ENCODE data around the gene ATG7.
"Not testable (repeated sequence)": the region's sequence is repeated elsewhere in the genome, so short reads cannot be mapped to it uniquely, and the experiment has no call there.

Gene ATG7

DNA sequence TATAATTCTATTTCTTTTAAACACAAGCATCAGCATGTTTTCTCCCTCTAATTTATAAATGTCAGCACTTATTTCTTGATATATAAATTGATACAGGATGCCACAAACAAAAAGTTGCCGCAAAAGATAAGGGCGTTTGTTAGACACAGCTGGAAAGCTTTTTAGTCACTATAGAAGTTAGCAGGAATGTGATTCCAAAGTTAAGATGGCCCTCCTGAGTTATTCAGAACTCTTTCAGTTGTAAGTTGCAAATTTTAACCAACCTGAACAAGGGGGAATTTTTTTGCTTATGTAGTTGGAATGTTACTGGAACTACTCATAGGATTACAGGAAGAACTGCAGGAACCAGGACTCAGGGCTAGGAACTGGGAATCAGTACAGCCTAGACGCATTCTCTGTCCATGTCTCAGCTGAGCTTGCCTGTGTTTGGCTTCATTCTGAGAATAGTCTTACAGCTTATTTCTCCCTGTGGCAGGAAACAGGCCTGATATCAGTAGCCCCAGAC lies 205.3 kb downstream of the ATG7 start:
- DNase-seq, result no peak

DNA sequence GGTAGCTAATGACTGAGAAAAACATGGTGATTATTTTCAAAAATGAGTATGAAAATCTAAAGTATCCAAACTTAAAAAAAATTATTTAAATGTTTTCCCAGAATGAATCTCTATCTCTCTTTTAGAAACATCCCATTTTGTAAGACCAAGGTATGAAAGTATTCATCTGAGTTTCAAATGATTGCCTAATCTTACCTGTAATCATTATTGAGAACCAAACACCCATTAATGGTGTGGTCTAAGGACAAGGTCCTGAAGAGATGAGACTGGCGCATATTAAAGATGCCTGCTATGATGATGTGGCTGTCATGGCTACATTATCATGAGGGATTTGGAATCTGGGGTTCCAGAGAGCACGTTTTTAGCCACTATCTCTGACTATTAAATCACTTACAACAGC lies 206.0 kb downstream of the ATG7 start:
- no peak for DNase-seq

DNA sequence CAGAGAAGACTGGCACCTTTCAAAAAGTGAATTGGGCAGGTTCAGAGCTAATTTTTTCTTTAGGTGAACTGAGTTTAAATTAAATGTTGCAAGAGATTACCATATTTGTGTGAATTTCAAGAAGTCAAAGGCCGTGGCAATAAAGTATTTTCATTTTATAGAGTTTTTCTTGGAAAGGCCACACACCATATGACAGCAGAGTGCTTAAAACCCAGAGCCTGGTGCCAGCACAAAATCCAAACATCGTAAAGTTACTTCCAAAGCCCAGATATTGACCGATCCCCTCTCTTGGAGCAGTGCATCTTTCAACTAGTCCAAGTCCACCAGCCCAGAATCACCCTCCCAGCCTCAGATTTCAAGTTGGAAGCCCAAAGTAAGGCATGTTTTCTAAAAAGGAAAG lies 207.0 kb downstream of the ATG7 start:
- no peak for DNase-seq

DNA sequence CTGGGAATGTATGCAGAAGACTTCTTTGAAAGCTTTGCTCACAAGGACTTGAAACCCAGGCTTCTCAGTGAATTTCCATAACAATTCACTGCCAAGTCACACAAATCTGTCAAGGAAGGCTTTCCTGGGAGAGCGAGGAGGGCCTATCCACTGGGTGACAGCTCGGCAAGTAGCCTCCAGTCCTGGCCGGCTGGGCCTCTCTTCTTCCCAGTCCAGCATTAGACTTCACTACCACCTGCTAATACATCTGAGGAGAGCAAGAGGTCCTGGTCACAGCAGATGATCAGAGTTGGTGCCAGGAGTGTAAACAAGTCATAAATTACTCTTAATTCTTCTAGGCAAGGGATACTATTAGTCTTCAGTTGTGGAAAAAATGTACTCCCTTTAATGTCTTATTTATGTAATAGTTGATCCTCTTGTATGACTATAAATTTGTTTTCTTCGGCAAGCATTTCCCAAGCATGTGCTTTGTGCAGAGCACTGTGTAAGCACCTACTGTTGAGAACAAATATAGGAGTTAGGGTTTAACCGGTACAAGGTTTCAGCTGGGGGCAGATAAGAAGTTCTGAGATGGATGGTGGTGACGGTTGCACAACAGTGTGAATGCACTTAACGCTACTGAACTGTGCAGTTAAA lies 208.6 kb downstream of the ATG7 start:
- DNase-seq, result no peak

DNA sequence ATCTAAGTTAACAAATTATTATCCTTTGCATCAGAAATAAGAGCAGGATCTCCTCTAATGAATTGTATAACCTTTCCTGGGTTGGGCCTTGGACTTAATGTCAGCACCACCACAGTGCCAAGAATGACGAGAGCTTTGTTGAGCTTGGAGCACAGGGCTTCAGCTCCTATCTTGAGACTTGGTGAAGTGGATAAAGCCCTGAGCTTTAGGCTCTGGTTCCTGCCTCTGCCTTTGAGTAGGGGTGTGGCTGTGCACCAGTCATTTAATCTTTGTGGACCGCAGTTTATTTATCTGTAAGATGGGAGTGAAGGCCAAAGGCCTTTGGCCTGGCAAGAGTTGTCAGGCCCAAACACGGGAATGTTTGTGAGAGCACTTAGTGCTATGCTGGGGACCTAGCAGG lies 209.4 kb downstream of the ATG7 start:
- DNase-seq, result no peak

DNA sequence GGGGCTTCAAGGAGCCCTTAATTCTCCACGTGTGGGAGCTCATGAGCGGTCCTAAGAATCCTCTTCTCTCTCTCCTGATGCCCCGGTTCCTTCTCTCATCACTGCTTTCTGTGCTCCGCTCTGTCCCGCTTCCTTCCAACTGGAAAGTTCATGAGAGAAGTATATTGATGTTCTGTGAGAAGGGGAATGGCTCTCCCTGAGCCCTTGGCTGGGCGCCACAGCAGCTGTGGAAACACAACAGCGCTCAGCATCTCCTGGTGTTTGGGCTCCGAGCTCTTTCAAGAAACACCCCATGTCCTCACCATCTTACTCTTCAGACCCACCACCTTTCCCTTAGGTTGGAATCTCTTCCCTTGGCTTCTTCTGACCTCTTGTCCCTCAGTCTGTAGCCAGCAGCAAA lies 209.8 kb downstream of the ATG7 start:
- no peak for DNase-seq

DNA sequence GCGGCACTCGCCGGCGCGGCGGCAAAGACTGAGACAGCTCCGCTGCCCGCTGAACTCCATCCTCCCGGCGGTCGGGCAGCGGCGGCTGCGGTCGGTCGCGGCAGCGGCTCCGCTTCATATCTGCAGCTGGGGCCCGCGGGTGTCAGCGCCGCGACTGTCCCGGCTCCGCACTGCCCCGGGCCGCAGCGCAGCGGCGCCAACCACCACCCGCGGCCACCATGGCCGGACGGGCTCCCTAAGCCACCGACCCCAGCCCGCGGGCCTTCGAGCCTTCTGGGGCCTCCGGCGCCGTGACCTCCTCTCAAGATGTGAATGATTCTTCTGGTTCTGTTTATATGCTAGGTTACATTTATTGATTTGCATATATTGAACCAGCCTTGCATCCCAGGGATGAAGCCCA lies 216.2 kb downstream of the ATG7 start:
- not testable (repeated sequence) for DNase-seq

DNA sequence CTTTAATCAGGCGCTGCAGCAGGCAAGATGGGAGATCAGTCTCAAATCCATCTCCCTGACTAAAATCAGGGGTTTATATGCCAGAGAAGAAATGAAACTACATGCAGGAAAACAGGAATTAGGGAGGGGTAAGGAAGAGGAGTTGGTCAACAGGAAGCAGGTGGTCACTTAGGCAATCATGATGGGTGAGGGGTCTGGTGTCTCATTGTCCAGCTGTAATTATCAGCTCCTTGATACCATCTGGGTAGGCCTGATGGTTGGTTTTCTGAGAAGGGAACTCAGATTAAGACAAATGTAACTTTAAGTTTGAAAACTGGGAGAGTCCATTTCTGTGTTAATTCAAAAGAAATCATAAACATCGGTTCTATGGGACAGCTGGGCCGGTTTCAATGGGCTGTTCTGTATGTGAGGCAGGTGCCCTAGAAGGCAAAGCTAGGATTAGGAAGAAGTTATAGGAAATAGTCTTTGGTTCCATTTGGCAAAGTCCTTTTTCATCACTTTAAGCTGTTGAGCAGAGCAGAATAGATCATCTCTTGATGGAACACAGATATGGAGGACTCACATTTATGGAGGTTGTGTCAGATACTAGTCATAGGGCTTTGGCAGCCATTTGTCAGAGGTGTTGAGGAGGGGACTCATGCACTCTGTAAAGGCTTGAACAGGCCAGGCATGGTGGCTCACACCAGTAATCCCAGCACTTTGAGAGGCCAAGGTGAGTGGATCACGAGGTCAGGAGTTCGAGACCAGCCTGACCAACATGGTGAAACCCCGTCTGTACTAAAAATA lies 222.1 kb downstream of the ATG7 start:
- DNase-seq, result no peak

DNA sequence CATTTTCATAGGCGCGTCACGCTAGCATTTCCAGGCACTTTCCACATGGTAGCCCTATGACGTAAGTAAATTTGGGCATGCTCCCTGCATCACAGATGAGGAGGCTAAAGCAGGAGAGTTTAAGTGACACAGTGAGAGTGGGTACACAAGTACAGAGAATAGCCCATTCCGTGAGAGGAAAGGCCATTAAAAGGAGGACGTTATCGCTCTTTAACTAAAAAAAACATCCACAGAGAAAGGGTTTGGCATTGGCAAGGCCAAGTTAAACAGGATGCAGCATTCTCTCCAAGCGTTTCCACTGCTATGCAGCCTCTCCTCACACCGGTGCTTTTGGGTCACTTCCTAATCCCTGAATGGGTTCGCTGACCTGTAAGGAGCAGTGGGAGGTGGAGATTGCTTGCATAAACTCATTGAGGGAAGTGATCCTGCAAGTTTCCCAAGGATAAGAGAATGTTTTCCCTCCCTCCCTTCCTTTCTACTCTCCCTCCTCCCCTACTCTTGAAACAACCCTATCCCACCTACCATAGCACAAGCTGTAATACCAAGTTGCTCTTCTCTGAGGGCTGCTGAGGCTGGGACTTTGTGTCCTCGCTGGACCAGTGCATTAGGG lies 223.9 kb downstream of the ATG7 start:
- no peak for DNase-seq

DNA sequence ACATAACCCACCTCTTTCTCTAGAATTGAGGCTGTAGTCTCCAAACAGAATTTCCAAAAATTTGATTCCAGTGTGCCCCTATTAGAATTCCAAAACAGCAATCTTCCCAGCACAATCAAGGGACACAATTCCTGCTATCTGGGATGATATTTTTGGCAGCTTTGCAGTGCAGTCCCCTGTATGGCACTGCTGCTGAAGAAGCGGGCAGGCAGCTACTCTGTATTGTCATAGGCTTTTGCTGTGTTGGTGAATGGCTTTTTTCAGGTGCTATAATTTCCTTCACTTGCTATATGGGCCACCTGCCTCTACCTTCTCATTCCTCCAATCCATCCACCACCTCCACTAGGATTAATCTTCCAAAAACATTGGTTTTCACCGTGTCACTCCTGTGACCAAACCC lies 226.0 kb downstream of the ATG7 start:
- no peak for DNase-seq

DNA sequence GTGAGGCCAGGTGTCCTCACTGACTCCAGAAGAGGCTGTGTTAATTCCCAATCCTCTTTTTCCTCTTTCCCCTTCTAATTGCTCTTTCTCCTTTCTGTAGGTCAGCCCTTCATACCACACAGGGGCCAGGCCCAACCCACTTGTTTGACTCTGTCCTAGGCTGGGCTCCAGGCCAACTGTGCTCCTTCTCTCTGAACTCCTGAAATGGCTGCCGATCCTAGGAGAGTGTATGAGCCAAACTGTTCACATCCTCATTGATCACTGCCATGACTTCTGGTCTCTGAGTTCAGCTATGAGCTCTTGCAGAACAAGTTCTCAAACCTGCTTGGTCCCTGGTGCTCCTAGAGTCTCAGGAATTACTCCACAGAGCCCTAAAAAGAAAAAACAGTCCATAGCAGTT lies 226.4 kb downstream of the ATG7 start:
- DNase-seq, result peak; percentile 18

DNA sequence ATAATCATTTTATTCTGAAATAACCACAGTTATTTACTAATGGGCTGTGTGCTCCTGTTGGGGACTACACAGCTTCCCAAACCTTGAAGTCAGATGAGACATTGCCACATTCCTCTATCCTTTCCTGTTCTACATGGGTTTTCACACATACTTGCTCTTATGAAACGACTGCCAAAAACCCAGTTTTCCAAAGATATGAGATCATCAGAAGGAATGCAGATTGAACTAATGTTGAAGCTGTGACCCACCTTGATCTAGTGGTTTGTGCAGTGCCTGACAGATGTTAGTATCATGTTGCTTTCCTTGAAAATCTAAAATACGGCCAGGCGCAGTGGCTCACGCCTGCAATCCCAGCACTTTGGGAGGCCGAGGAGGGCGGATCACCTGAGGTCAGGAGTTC lies 226.9 kb downstream of the ATG7 start:
- no peak for DNase-seq

DNA sequence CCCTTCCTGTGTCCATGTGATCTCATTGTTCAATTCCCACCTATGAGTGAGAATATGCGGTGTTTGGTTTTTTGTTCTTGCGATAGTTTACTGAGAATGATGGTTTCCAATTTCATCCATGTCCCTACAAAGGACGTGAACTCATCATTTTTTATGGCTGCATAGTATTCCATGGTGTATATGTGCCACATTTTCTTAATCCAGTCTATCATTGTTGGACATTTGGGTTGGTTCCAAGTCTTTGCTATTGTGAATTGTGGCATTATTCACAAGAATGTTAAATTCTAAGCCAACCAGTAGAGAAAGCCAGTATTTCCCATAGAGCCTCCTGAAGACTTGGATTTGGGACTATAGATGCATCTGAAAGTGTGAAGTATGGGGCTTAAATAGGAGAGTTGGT lies 230.2 kb downstream of the ATG7 start:
- not testable (repeated sequence) for DNase-seq

DNA sequence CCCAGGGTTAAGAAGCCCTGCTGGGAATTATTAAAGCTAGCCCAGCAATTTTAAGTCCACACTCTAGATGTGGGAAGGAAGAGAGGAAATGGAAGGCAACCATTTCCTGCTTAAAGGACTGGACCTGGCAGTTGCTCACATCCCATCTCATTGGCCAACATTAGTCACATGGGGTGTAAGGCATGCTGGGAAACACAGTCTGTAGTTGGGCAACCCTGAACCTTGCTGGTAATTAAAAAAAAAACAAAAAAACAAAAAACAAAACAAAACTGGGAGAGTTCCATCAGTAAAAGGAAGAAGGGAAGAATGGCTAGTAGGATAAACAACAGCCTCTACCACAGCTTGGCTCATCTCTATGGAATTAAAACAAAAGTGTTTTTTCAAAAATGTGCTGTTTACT lies 235.5 kb downstream of the ATG7 start:
- no peak for DNase-seq

DNA sequence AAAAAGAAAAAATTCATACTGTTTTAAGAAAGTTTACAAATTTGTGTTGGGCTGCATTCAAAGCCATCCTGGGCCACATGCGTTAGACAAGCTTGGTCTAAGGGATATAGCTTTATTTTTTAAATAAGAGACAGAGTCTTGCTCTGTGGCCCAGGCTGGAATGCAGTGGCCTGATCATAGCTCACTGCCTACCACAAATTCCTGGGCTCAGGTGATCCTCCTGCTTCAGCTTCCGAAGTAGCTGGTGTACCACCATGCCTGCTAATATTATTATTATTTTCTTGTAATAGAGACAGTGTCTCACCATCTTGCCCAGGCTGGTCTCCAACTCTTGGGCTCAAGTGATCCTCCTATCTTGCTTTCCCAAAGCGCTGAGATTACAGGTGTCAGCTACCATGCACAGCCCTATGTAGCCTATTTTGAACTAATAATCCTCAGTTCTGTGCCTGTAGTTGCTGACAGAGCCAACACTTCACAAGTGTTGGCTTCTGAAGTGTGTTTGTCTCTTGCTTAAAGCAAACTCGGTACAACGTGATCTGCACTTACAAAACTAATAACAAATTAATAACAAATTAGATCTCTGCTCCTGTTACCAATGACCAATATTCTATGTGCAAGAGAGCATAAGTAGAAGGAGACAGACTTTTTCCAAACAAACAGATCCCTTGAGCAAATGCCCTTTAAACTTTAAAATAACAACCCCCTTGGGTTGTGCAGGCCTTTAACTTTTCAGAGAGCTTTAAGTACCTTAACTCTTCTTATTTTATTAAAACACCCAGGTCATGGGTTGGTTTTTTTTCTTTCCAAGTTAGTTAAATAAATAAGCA lies 236.4 kb downstream of the ATG7 start:
- DNase-seq, result no peak

DNA sequence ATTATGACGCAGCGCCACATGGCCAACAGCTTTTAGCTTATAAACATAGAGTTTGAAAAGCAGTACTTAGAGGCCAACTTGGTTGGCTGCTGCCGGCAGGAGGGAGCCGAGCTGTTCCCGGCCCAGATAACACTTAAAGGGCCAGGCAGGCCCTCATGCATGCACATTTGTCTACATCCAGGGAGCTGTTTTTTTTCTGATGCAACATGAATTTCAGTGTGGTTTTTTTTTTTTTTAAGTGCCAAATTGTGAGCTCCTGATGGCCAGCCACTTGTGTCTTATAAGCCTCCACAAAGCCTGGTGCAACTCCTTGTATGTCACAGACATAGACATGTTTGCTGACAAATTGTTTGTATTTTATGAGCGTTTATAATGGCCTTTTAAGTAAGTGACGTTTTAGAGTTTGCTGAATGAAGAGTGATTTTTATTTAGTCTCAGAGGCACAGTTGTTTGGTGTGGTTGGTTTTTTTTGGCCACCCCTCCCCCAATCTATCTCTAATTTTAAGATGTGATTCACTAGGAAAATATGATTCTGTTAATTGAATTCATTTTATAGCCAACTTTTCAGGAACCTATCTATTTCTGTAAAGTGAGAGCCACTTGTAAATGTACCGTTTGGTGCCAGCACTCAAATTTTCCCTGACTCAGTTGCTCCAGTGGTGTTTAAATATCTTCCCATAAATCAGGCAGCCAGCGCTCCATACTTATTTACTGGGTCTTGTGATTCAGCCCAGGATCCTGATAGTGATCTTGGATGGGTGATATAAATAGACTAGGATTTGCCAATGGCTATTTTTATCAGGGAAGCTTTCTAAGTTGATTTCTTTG lies 237.2 kb downstream of the ATG7 start:
- peak; percentile 44 for DNase-seq

DNA sequence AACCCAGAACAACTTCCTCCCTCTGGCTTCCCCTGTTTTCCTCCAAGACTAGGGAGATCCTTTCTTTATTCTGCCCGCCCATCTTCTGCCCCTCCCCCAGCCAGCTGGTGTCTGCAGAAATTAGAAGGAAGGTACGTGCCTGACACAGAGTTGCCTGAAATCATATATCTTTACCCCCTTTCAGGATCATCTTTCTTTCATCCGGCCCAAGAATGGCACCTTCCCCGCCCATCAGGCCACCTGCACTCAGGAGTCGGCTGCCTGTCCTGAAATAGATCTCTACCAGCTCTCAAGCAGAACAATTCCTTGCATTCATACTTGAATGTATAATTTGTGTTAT lies 237.8 kb downstream of the ATG7 start:
- DNase-seq, result no peak

DNA sequence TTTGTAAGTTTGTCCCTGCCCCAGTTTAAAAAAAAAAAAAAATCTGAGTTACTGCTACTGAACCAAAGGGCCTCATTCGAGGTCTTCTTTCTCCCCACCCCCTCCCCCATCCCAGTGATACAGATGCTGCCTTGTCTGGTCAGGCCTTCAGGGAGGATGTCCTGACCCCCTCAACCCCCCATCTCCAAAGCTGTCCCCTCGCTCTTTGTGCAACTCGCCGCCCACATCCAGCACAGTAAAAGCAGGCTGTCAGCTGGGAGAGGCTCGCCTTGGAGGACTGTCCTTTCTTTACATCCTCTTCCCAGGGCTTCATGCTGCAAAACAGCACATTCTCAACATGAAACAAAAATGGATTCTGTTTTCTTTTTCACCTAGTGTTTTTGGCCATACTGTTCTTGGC lies 238.2 kb downstream of the ATG7 start:
- no peak for DNase-seq

DNA sequence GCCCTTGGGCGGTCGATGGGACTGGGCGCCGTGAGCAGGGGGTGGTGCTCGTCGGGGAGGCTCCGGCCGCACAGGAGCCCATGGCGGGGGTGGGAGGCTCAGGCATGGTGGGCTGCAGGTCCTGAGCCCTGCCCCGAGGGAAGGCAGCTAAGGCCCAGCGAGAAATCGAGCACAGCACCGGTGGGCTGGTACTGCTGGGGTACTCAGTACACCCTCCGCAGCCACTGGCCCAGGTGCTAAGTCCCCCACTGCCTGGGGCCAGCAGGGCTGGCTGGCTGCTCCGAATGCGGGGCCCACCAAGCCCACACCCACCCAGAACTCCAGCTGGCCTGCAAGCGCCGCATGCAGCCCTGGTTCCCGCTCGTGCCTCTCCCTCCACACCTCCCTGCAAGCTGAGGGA lies 239.4 kb downstream of the ATG7 start:
- DNase-seq, result not testable (repeated sequence)

DNA sequence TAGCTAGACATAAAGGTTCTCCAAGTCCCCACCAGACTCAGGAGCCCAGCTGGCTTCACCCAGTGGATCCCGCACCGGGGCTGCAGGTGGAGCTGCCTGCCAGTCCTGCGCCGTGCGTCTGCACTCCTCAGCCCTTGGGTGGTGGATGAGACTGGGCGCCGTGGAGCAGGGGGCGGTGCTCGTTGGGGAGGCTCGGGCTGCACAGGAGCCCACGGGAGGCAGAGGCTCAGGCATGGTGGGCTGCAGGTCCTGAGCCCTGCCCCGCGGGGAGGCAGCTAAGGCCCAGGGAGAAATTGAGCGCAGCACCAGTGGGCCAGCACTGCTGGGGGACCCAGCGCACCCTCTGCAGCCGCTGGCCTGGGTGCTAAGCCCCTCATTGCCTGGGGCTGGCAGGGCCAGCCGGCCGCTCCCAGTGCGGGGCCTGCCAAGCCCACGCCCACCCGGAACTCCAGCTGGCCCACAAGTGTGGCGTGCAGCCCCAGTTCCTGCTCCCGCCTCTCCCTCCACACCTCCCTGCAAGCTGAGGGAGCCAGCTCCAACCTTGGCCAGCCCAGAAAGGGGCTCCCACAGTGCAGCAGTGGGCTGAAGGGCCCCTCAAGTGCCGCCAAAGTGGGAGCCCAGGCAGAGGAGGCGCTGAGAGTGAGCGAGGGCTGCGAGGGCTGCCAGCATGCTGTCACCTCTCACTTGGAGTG lies 241.1 kb downstream of the ATG7 start:
- not testable (repeated sequence) for DNase-seq

DNA sequence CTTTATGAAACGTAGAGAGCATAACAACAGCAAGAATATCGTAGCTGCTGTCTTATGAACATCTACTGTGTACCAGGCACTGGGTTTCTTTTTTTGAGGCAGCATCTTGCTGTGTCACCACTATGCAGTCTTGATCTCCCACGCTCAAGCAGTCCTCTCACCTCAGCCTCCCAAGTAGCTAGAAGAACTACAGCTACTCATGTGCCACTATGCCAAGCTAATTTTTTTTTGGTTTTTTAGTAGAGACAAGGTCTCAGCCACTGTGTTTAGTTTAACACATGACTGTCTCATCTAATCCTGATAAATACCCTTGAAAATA lies 241.6 kb downstream of the ATG7 start:
- DNase-seq, result no peak

DNA sequence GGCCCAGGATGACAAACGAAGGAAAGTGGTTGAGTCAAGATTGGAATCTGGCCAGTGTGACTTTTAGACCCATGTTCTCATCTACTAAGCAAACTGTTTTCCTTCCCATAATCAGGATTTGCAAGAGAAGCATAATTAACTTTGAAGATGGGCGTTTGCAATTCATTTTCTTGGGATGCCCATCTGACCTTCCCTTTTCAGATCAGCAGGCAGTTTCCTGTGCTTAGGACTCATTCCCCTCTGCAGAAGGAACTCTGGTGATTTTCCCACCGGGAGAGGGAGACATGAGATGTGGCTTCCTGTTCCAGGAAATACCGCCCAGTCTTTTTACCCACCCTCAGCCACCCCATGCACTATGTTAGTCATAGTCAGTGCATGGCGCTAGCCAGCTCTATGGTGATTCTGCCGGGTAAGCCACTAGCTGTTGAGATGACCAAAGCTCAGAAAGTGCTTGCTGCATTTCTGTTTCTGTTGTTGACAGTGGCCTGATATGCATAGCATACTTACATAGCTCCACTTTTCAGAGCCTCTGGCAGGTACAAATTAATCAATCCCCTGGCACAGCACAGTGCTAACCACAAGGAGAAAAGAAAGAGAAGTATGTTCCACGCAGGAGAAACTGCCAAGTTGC lies 242.1 kb downstream of the ATG7 start:
- no peak for DNase-seq

All from NCI-H774 (cell line).